ENCODE results near the gene OR9G1.

The OR9G1 gene

DNA sequence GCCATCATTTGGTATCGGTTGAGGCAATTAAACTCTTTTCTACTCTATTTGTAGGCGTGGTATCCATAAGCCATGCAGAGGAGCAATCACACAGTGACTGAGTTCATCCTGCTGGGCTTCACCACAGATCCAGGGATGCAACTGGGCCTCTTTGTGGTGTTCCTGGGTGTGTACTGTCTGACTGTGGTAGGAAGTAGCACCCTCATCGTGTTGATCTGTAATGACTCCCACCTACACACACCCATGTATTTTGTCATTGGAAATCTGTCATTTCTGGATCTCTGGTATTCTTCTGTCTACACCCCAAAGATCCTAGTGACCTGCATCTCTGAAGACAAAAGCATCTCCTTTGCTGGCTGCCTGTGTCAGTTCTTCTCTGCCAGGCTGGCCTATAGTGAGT, 41.2 kb downstream of the OR9G1 start:
- TF ChIP-seq ZNF274 (IDR thresholded peaks at IDR 0.05; ENCODE audit: low read depth, low read length) = no peak
- H3K4me3 ChIP-seq (ENCODE audit: low read length) = no peak overlapping the region

DNA sequence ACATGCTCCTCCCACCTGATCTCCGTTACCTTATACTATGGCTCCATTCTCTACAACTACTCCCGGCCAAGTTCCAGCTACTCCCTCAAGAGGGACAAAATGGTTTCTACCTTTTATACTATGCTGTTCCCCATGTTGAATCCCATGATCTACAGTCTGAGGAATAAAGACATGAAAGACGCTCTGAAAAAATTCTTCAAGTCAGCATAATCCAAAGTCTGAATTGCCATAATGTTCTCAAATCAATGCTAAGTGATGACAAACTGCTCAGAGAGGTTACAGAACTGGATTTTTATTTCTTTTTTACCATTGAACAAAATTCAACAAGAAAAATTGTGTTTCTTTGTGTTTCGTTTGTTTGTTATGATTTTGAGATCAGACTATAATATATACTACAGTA, 42.0 kb downstream of the OR9G1 start:
- no peak for TF ChIP-seq ZNF274 (IDR thresholded peaks at IDR 0.05; ENCODE audit: low read depth, low read length)
- no peak overlapping the region for H3K4me3 ChIP-seq (ENCODE audit: low read length)

DNA sequence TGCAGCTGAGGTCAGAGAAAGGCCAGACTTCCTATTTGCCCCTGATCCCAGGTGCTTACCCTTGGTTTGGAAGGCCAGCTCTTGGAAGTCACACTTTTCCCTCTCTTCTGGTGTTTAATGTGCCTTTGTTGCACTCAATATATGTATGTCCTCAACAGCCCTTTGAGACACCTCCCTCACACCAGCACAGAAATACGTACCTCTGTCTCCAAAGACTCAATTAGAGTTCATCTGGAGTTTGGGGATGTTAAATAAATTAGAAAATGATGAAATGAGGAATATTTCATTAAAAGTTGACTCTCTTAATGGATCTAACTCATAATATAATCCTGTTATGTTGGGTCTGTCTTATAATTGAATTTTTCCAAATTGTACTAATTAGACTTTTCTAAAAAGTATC, 49.7 kb downstream of the OR9G1 start, which contains the start of gene OR9G4:
Gene OR9G4, minus strand, starts transcription at position 101 of the 400 bp plus-strand sequence. CDS start 4,931 bp downstream, outside the sequence.
- H3K4me3 ChIP-seq (ENCODE audit: low read length) = no peak within 1 kb of the TSS
- TF ChIP-seq ZNF274 (IDR thresholded peaks at IDR 0.05; ENCODE audit: low read depth, low read length) = no peak

DNA sequence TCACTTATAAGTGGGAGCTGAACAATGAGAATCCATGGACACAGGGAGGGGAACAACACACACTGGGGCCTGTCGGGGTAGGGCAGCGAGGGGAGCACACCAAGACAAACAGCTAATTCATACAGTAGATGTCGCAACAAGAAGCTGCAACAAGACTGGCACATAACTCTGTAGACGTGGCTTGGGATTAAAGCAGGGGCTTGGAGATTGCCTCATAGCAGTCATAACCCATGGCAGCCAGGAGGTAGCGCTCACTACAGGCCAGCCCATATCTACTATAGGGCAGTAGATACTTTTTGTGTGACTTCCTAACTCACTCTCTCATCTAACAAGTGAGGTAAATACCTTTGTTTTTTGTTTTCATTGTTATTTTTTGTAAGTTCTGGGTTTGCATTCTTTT, 51.3 kb downstream of the OR9G1 start:
- H3K4me3 ChIP-seq (ENCODE audit: low read length) = no peak overlapping the region
- no peak for TF ChIP-seq ZNF274 (IDR thresholded peaks at IDR 0.05; ENCODE audit: low read depth, low read length)

- H3K4me3 ChIP-seq (ENCODE audit: low read length) = no peak overlapping the region
- TF ChIP-seq ZNF274 (IDR thresholded peaks at IDR 0.05; ENCODE audit: low read depth, low read length) = no peak
These were observed 52.6 kb downstream of the OR9G1 start for GRCh38 chr11:56751480-56751879.

Measured in GM08714 (cell line).